Inflammatory macrophage treated with lipopolysaccharide for 4 hours (primary cell): ENCODE data around the gene XYLT1.

Source experiments
- DNase-seq: peaks from one replicate; pipeline ENCODE4 v3.0.0-alpha.2; 2020

XYLT1 gene

GRCh38 chr16:17371299-17371698, 99.5 kb downstream of the XYLT1 start:
- DNase-seq = no peak

- DNase-seq = no peak
Observed at GRCh38 chr16:17370731-17371285, 100.0 kb downstream of the XYLT1 start.

- peak; percentile 58 for DNase-seq
Observed at GRCh38 chr16:17370223-17370707, 100.5 kb downstream of the XYLT1 start.

- DNase-seq = peak; percentile 86
Observed at GRCh38 chr16:17369421-17370222, 101.1 kb downstream of the XYLT1 start.

GRCh38 chr16:17368951-17369350, 101.8 kb downstream of the XYLT1 start:
- no peak for DNase-seq

- no peak for DNase-seq
Observed at GRCh38 chr16:17368446-17368845, 102.3 kb downstream of the XYLT1 start.

- DNase-seq = no peak
Observed at GRCh38 chr16:17367923-17368322, 102.8 kb downstream of the XYLT1 start.

GRCh38 chr16:17367036-17367435, 103.7 kb downstream of the XYLT1 start:
- peak; percentile 46 for DNase-seq

GRCh38 chr16:17366299-17366961, 104.3 kb downstream of the XYLT1 start:
- DNase-seq = no peak

GRCh38 chr16:17365591-17366298, 105.0 kb downstream of the XYLT1 start:
- no peak for DNase-seq

- DNase-seq = no peak
Observed at GRCh38 chr16:17365211-17365541, 105.6 kb downstream of the XYLT1 start.

GRCh38 chr16:17364319-17365210, 106.2 kb downstream of the XYLT1 start:
- no peak for DNase-seq

- no peak for DNase-seq
Observed at GRCh38 chr16:17362946-17363345, 107.8 kb downstream of the XYLT1 start.

- DNase-seq = no peak
Observed at GRCh38 chr16:17362183-17362582, 108.6 kb downstream of the XYLT1 start.

- peak; percentile 83 for DNase-seq
Observed at GRCh38 chr16:17360693-17361122, 110.1 kb downstream of the XYLT1 start.

- peak; percentile 91 for DNase-seq
Observed at GRCh38 chr16:17359788-17360390, 110.9 kb downstream of the XYLT1 start.

GRCh38 chr16:17358846-17359245, 111.9 kb downstream of the XYLT1 start:
- no peak for DNase-seq

GRCh38 chr16:17358355-17358754, 112.4 kb downstream of the XYLT1 start:
- DNase-seq = peak; percentile 52

- peak; percentile 60 for DNase-seq
Observed at GRCh38 chr16:17357307-17358062, 113.3 kb downstream of the XYLT1 start.

GRCh38 chr16:17356243-17356933, 114.4 kb downstream of the XYLT1 start:
- no peak for DNase-seq
